EL (cell line): ENCODE data around the gene EFEMP1.

Source experiments
- DNase-seq: peaks from one replicate; pipeline ENCODE4 v3.0.0-alpha.2; 2016

Gene EFEMP1

GRCh38 chr2:55894720-55895119 is 28.9 kb downstream of the EFEMP1 start:
- DNase-seq: no peak

GRCh38 chr2:55891671-55892094 is 31.9 kb downstream of the EFEMP1 start:
- DNase-seq: no peak

- peak; percentile 71 for DNase-seq
Measured at GRCh38 chr2:55888936-55889335, 34.6 kb downstream of the EFEMP1 start.

- DNase-seq: peak; percentile 76
Measured at GRCh38 chr2:55887901-55888624, 35.5 kb downstream of the EFEMP1 start.

GRCh38 chr2:55887351-55887750 is 36.2 kb downstream of the EFEMP1 start:
- no peak for DNase-seq

- DNase-seq: no peak
Measured at GRCh38 chr2:55885944-55886281, 37.7 kb downstream of the EFEMP1 start.

GRCh38 chr2:55885127-55885943 is 38.2 kb downstream of the EFEMP1 start:
- DNase-seq: peak; percentile 91

GRCh38 chr2:55883829-55884228 is 39.8 kb downstream of the EFEMP1 start:
- DNase-seq: peak; percentile 21

- peak; percentile 46 for DNase-seq
Measured at GRCh38 chr2:55883357-55883756, 40.2 kb downstream of the EFEMP1 start.

- no peak for DNase-seq
Measured at GRCh38 chr2:55882954-55883353, 40.6 kb downstream of the EFEMP1 start.

- no peak for DNase-seq
Measured at GRCh38 chr2:55880416-55881143, 43.0 kb downstream of the EFEMP1 start.

- DNase-seq: no peak
Measured at GRCh38 chr2:55879976-55880375, 43.6 kb downstream of the EFEMP1 start.

GRCh38 chr2:55877087-55877436 is 46.5 kb downstream of the EFEMP1 start:
- DNase-seq: peak; percentile 19

- DNase-seq: no peak
Measured at GRCh38 chr2:55876429-55877086, 47.0 kb downstream of the EFEMP1 start.

GRCh38 chr2:55875434-55876135 is 48.0 kb downstream of the EFEMP1 start:
- DNase-seq: peak; percentile 52

- no peak for DNase-seq
Measured at GRCh38 chr2:55874338-55874737, 49.2 kb downstream of the EFEMP1 start.

- DNase-seq: no peak
Measured at GRCh38 chr2:55871637-55872036, 51.9 kb downstream of the EFEMP1 start.

GRCh38 chr2:55869637-55870325 is 53.8 kb downstream of the EFEMP1 start:
- peak; percentile 80 for DNase-seq

- no peak for DNase-seq
Measured at GRCh38 chr2:55865096-55865835, 58.3 kb downstream of the EFEMP1 start.

GRCh38 chr2:55864351-55865084 is 59.1 kb downstream of the EFEMP1 start:
- no peak for DNase-seq
